Stimulated activated CD8-positive, alpha-beta memory T cell treated with anti-CD3 and anti-CD28 coated beads, Interleukin-4, amount 100 ng/mL, for 24 hours (primary cell): Measurements from ENCODE around the gene TSC22D3.

Experiments
- DNase-seq: peaks from one replicate; pipeline ENCODE4 v3.0.0-alpha.2; 2020; ENCODE audit warnings: low read depth

Gene TSC22D3

DNA sequence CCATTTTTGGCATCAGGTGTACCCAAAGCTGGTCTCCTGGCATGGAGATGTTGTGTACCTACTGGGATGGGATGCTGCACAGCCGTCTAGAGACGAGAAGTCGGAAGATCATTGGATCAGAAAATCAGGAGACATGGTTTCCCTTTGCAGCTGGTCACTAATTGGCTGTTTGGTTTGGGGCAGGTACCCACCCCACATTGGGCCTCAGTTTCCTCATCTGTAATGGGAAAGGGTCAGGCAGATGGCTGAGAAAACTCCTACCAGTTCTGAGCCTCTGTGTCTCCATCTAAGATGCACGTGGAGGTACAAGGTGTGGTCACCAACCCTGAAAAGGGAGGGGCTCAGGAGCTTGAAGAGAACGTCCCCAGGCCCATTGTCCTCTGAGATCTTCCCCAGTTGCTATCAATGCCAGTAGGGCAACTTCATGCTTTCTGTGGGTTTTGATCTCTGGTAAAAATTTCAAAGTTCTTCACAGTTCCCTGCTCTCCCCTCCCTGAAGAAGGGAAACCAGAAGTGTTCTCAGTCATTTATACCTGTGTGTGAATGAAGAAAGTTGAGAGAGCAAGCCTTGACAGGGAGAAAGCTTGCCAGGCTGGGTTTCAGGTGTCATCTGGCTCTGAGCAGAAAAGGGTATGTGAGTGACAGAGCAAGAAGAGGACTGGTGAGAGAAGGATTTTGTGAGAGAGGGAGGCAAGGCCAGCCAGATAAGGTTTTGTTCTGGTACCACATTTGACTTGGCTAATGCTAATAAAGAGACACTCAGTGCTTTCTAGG is 15.1 kb downstream of the TSC22D3 start:
- no peak for DNase-seq

DNA sequence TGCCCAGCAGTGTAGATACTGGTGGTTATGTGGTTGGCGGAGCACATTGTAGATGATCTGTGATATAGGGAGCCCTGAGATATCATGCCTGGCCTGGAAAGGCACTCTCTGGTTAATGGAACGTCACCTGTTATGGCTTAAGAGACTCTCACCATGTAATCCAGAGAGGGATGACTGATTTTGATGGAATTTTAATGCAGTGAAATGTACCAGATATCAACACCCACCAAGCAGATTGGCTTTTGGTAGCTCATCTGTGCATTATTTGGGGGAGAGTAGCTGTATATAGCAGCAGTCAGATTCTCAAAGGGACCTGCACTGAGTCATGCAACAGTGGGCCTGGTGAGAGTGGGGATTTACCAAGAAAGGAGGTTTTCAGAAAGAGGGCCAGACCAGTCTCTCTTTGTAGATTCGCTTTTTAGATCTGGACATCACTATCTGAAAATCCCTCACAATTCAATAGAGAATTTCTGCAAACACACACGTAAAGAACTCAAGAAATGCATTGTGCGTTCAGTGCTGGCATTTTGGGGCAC is 17.3 kb downstream of the TSC22D3 start:
- no peak for DNase-seq

DNA sequence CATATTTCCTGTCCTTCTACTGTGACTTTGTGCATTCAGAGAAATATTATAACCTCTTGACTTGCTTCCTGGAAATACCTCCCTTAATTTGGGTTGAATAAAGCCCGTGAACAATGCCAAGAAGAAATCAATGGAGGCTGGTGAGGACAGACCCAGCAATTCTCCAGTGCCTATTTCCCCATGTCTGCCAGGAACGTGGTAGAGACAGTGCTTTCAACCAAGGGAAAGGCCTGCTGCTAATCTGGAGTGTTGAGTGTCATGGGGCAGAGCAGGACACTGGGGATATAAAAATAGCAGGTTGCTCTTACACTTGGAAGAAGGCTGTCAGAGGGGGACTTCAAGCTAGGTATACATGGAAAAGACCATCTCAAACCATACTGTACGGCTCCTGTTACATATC is 19.9 kb downstream of the TSC22D3 start:
- no peak for DNase-seq

DNA sequence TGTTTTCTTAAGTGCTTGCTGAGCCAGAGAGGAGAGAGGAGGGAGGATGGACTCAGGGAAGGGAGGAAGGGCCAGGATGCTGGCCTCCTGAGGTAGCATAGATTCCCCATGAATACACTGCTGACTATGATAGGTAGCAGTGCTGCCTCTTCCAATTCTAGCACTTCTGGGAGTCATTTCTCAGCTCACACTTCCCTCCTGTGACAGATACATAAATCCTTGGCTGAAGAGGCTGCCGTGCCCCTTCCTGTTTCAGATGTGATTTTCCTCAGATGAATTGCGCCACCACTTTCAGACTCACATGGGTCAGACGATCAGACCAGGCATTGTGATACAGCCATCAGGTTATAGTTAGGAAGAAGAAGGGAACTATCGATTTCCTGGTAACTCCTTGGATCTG is 22.4 kb downstream of the TSC22D3 start:
- DNase-seq, result no peak

DNA sequence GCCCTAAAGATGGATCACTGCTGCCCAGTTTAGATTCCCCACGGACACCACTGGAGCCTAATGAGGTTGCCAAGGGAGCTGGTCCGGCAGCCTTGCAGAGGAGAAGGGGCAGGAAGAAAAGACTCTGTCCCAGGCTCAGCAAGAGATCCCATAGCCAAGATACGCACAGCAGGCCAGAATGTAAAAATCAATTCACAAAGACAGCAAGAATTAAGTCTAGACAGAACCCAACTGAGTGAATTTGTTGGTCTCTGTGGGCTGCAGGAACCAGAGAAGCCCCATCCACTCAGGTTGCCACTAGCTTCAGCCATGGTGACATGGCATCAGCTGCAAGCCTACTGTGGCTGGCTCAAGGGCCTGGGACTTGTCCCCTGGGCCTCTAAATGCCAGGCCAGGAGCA is 22.9 kb downstream of the TSC22D3 start:
- no peak for DNase-seq

GRCh38 chrX:107752043-107752442 is 23.5 kb downstream of the TSC22D3 start:
- no peak for DNase-seq

GRCh38 chrX:107750861-107751445 is 24.6 kb downstream of the TSC22D3 start:
- DNase-seq, result no peak

GRCh38 chrX:107750263-107750662 is 25.3 kb downstream of the TSC22D3 start:
- DNase-seq, result no peak

DNA sequence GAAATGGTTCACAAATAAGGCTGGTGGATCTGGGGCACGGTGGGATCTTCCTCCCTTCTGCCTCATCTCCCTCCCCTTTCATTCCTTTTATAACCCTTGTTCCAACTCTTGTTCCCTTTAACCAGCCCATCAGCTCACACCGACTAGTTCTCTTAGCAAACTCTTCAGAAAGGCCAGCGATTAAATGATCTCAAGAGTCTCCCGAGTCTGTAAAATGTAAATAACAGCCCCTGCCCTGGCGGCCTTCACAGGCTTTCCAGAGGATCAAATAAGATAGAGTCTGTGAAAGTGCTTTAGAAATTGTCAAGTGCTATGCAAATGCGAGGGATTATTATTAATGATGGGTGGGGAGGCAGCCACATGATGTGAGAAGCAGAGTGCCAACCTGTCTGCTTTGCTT is 27.1 kb downstream of the TSC22D3 start:
- DNase-seq, result no peak

DNA sequence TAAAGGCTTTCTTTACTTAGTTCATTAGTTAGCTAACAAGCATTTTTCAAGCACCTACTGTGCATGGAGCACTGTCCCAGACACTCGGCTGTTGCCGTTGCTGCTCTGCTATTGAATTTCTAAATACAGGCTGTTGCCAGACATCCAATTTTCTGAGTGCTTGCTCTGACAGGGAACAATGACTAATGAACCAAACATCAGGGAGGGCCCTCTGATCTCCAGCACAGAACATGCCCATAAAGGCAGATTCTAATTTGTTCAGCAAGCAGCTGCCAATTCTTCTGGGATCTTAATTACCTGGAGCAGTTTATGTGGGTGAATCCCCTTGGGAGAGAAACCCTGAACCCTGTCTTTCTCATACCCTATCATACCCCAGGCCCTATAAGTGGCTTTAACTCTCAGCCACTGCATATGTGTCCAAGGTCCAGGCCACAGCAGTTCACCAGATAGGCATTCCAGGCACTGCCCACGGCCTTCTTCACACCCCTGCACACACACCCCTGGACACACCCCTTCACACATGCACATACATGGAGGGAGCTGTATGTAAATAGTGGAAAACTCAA is 27.9 kb downstream of the TSC22D3 start:
- DNase-seq, result no peak

DNA sequence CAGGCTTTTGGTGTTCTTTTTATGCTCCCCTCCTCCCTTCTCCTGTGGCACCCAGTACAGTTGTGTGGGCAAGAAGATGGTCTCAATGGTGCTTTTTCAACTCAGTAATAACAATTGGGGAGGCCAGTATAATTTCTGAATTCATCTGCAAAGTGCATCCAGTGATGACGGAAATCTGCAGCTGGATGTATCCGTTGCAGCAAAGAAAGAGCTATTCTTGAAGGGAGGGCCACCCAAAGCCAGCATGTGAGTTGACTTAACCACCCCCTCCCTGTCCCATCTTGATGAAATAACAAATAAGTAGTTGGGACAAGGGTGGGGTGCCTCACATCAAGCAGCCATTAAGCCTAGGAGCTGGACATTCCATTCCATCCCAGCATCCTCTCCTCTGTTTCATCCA is 30.7 kb downstream of the TSC22D3 start:
- DNase-seq, result no peak

DNA sequence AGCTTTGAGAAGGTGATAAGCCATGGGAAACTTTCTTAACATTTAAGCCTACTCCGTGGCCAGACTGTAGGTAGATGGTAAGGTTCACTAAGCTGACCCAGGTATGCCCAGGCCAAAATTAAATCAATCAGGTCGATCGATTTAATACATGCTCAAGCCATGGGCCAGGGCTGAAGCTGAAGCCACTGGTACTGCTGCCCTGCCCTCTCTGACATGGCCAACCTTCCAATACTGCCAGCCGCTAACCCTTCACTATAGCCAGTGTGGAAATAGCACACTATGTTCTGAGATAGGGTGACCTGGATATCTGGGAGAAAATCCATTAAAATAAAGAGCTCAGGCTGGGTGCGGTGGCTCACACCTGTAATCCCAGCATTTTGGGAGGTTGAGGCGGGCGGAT is 31.6 kb downstream of the TSC22D3 start:
- no peak for DNase-seq

- no peak for DNase-seq
Observed at GRCh38 chrX:107742700-107743191, 32.8 kb downstream of the TSC22D3 start.

GRCh38 chrX:107741404-107741790 is 34.2 kb downstream of the TSC22D3 start:
- no peak for DNase-seq

GRCh38 chrX:107739541-107739940 is 36.0 kb downstream of the TSC22D3 start:
- DNase-seq, result no peak

DNA sequence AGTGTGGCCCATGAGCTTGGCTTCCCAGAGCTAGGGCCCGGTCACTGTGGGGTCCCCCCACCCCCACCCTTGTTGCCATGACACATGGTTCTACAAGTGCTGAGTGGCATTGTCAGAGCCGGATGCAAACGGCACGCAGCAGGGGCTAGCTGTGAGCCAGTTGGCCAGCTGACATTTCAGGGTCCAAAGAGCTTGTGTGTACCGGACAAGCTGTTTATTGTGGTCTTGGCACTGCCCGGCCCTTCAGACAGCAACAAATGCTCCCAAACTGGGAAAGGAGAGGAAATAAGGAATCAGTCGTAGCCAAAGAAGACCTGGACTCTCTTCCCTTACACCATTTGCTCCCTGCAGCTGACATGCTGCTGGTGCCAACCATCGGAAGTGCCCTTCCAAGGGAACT is 36.8 kb downstream of the TSC22D3 start:
- no peak for DNase-seq

DNA sequence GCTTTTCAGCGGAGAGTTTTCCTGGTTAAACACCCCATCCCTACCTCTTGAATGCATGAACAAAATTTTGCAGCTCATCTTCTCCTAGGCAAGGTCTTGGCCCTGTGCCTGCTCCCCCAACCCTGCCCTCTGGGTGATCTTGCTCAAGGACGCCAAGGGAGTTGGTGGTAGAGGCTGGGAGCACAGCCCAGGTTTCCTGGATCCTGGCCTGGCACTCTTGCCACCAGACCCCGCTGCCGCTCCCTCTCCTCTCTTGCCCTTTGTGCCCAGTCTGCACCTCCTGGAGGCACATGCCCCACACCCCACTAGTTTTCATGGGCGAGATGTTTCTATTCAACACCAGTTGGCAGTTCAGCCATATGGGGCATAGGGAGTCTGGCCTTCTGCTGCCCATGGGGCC is 37.3 kb downstream of the TSC22D3 start:
- DNase-seq, result no peak

- no peak for DNase-seq
Observed at GRCh38 chrX:107736781-107737531, 38.6 kb downstream of the TSC22D3 start.

DNA sequence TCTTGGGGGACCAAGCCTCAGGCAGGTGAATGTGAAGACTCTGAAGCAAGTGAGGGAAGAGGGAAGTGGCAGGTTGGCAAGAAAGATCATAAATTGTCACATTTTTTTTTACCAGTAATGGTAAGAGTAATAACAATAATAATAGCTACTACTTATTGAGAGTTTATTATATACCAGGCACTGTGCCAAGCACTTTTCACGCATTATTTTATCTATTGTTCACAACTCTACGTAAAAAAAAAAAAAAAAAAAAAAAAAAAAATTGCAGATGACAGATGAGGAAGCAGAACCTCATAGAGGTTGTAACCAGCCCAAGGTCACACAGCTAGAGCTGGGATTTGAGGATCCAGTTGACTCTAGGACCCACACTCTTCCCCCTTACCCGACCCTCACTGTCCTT is 40.9 kb downstream of the TSC22D3 start:
- no peak for DNase-seq

GRCh38 chrX:107733686-107734085 is 41.9 kb downstream of the TSC22D3 start:
- DNase-seq, result no peak

- no peak for DNase-seq
Observed at GRCh38 chrX:107731831-107732502, 43.6 kb downstream of the TSC22D3 start.
